HFFc6 (cell line): ENCODE data around the gene HTR2B. TPM values are rescaled to one million over a fixed set of nuclear protein-coding genes. Genes with fewer than 3 reads are reported as not detected.
A peak's percentile ranks its signal among the peaks of the same experiment; 100 is the strongest.

Source experiments
- DNase-seq: peaks from one replicate; pipeline ENCODE4 v3.0.0-alpha.2; 2018
- H3K27ac Mint-ChIP-seq: 2 replicates; pipeline ENCODE4 v1.8.0; 2020; ENCODE audit warnings: mild to moderate bottlenecking, mixed read lengths
- H3K27me3 Mint-ChIP-seq: 2 replicates; pipeline ENCODE4 v1.8.0; 2021; ENCODE audit warnings: mild to moderate bottlenecking, moderate library complexity, mixed read lengths; ENCODE audit not compliant: insufficient read depth
- H3K36me3 Mint-ChIP-seq: 2 replicates; pipeline ENCODE4 v1.8.0; 2021; ENCODE audit warnings: low read depth, mixed read lengths
- H3K4me1 Mint-ChIP-seq: 2 replicates; pipeline ENCODE4 v1.8.0; 2020; ENCODE audit warnings: low read depth, mixed read lengths
- H3K4me3 Mint-ChIP-seq: 2 replicates; pipeline ENCODE4 v1.8.0; 2020; ENCODE audit warnings: mild to moderate bottlenecking, moderate library complexity, mixed read lengths
- H3K9me3 Mint-ChIP-seq: 2 replicates; pipeline ENCODE4 v1.8.0; 2020; ENCODE audit warnings: mild to moderate bottlenecking, mixed read lengths
- total RNA-seq, 6 experiments: library from RNA; stranded (reverse); fragmentation: NEBNext Ultra II Directional; extraction: Animal tissue kit (Norgen Biotek cat#: 25700); gene quantifications; 2 replicates in 1 of 6; 3 replicates in 5 of 6; pipeline ENCODE4 v1.2.3, GENCODE V29; 2021
- TF ChIP-seq, protein P1 (sequence below): fragments of 200-600 bp; sonication (generic); IDR thresholded peaks from 2 replicates; pipeline ENCODE4 v1.5.0; 2021; ENCODE audit warnings: antibody characterized with exemption, mild to moderate bottlenecking

Gene HTR2B
- total RNA-seq, 6 experiments from 2014 or later: 0.09 to 0.33 (median 0.26) TPM; not detected in 1

DNA sequence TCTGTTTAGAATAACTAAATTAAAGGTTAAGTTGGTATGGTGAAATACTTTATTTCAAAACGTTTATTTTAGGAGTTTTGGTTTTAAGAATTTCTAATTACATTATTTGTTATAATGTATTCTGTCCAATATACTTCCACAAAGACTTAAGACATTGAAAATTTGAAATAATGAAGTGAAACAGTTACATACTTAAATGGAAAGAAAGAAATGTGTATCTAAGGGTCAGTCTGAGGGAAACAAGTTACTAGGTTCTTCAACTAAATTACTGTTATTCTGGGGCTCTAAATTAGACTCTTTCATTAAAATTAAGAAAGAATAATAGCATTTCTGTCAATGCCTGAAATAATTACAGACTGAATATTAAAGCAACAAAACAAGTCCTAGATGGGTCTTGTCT, 7.7 kb downstream of the HTR2B start:
- H3K36me3 Mint-ChIP-seq: peaks cover 30% of the 10 kb centered on the region; the same call in 1 of the 2 replicates
- H3K27ac Mint-ChIP-seq: no peak overlapping the region
- no peak overlapping the region for H3K4me3 Mint-ChIP-seq
- TF ChIP-seq, protein P1, sequence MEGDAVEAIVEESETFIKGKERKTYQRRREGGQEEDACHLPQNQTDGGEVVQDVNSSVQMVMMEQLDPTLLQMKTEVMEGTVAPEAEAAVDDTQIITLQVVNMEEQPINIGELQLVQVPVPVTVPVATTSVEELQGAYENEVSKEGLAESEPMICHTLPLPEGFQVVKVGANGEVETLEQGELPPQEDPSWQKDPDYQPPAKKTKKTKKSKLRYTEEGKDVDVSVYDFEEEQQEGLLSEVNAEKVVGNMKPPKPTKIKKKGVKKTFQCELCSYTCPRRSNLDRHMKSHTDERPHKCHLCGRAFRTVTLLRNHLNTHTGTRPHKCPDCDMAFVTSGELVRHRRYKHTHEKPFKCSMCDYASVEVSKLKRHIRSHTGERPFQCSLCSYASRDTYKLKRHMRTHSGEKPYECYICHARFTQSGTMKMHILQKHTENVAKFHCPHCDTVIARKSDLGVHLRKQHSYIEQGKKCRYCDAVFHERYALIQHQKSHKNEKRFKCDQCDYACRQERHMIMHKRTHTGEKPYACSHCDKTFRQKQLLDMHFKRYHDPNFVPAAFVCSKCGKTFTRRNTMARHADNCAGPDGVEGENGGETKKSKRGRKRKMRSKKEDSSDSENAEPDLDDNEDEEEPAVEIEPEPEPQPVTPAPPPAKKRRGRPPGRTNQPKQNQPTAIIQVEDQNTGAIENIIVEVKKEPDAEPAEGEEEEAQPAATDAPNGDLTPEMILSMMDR: no peak
- H3K4me1 Mint-ChIP-seq: peaks cover 39% of the 10 kb centered on the region
- DNase-seq: no peak
- no peaks in the 10 kb centered on the region for H3K27me3 Mint-ChIP-seq
- no peaks in the 10 kb centered on the region for H3K9me3 Mint-ChIP-seq

DNA sequence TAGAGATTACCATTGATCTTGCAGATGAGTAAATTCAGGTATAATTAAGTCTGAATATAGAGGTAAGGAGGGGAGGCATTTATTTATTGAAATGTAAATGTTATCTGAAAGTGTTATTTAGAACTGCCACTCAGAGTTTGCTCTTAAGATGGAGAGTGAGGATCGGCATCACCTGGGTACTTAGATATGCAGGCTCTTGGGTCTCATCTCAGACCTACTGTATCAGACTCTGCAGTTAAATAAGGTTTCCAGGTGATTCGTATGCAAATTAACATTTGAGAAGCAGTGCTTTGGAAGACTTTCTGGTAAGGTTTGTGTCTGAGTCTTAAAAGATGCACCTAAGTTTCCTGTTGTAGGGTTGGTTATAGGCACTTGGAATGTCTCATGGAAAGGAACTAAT, 9.2 kb downstream of the HTR2B start:
- Mint-ChIP-seq H3K27ac (no peak overlapping the region), H3K36me3 (peaks cover 30% of the 10 kb centered on the region; the same call in 1 of the 2 replicates), H3K27me3 (no peaks in the 10 kb centered on the region), H3K4me1 (peaks cover 54% of the 10 kb centered on the region), H3K9me3 (no peaks in the 10 kb centered on the region), H3K4me3 (no peak overlapping the region)
- no peak for DNase-seq
- TF ChIP-seq, protein P1: no peak

GRCh38 chr2:231113489-231113888, 11.4 kb downstream of the HTR2B start:
- TF ChIP-seq, protein P1: no peak
- no peak for DNase-seq
- Mint-ChIP-seq H3K4me1 (peaks cover 65% of the 10 kb centered on the region), H3K4me3 (no peak overlapping the region), H3K27ac (no peak overlapping the region), H3K36me3 (peaks cover 32% of the 10 kb centered on the region), H3K9me3 (no peaks in the 10 kb centered on the region), H3K27me3 (no peaks in the 10 kb centered on the region)

- Mint-ChIP-seq H3K9me3 (no peaks in the 10 kb centered on the region), H3K4me1 (peaks cover 62% of the 10 kb centered on the region), H3K36me3 (peaks cover 35% of the 10 kb centered on the region), H3K4me3 (peak overlapping the region; percentile 40), H3K27me3 (no peaks in the 10 kb centered on the region), H3K27ac (peak overlapping the region; percentile 62)
- TF ChIP-seq, protein P1: no peak
- DNase-seq: peak; percentile 33
Measured at GRCh38 chr2:231111987-231112386, 12.9 kb downstream of the HTR2B start.

DNA sequence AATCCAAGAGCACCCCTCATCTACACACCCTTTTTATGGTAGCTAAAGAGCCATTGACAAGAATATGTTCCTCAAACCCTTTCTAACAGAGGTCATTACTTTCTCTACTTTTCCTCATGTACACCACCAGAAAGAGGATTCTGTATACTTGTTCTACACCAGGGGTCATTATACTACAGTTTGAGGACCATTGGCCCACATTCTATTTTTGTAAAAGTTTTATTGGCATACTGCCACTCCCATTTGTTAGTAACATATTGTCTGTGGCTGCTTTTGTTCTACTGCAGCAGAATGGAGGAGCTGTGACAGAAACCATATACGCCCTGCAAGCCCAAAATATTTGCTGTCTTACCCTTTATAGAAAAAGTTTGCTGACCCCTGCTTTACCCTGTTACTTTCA, 14.3 kb downstream of the HTR2B start:
- peak overlapping the region; percentile 41 for H3K27ac Mint-ChIP-seq
- H3K4me3 Mint-ChIP-seq: no peak overlapping the region
- peaks cover 68% of the 10 kb centered on the region for H3K4me1 Mint-ChIP-seq
- peak; percentile 32 for DNase-seq
- H3K27me3 Mint-ChIP-seq: no peaks in the 10 kb centered on the region
- no peaks in the 10 kb centered on the region for H3K9me3 Mint-ChIP-seq
- peaks cover 39% of the 10 kb centered on the region for H3K36me3 Mint-ChIP-seq
- TF ChIP-seq, protein P1: peak; percentile 56; the same call in 1 of the 2 replicates
